Hematopoietic multipotent progenitor cell treated with erythropoietin and hydrocortisone succinate and interleukin-3 and kit ligand, for 15 days (in vitro differentiated cells): ENCODE measurements around the gene FKBP6.
A peak's percentile ranks its signal among the peaks of the same experiment; 100 is the strongest.
"Not testable (repeated sequence)": the region's sequence is repeated elsewhere in the genome, so short reads cannot be mapped to it uniquely, and the experiment has no call there.

Experiments
- DNase-seq: peaks from one replicate; pipeline ENCODE4 v3.0.0-alpha.2; 2015; ENCODE audit warnings: low spot score

The FKBP6 gene

GRCh38 chr7:73327922-73328321 lies at the start of gene FKBP6, which contains the start of gene TRIM50:
Gene FKBP6, plus strand, starts transcription at chr7:73328161. Its CDS starts 268 bp downstream, at chr7:73328429.
Gene TRIM50, minus strand, starts transcription at chr7:73328082. Its CDS starts 3,295 bp downstream, at chr7:73324787.
- DNase-seq: not testable (repeated sequence)

- DNase-seq: not testable (repeated sequence)
Observed at GRCh38 chr7:73297235-73297634, 30.7 kb upstream of the FKBP6 start.

DNA sequence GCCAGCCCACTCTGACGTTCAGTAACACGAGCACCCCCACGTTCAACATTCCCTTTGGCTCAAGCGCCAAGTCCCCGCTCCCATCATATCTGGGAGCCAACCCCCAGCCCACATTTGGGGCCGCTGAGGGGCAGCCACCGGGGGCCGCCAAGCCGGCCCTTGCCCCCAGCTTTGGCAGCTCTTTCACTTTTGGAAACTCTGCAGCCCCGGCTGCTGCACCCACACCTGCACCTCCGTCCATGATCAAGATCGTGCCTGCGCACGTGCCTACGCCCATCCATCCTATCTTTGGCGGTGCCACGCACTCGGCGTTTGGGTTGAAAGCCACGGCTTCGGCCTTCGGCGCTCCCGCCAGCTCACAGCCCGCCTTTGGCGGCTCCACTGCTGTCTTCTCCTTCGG lies 30.3 kb upstream of the FKBP6 start:
- not testable (repeated sequence) for DNase-seq

DNA sequence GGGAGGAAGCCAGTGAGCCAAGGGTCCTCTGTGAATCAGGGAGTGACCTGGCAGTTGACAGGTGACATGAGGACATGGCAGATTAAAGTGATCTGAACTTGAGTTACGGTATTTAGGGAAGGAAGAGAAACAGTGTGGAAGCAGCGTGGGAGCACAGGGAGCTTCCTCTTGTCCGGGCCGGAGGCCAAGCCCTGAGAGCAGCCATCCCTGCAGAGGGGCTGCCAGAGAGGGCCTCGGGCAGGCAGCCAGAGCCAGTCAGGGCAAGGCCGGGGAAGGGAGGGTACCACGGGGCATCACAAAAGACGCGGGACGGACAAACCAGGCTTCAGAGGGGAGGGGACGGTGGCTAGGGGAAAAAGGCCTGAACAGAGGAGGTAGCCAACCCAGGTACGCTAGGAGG lies 28.1 kb upstream of the FKBP6 start:
- DNase-seq: not testable (repeated sequence)

DNA sequence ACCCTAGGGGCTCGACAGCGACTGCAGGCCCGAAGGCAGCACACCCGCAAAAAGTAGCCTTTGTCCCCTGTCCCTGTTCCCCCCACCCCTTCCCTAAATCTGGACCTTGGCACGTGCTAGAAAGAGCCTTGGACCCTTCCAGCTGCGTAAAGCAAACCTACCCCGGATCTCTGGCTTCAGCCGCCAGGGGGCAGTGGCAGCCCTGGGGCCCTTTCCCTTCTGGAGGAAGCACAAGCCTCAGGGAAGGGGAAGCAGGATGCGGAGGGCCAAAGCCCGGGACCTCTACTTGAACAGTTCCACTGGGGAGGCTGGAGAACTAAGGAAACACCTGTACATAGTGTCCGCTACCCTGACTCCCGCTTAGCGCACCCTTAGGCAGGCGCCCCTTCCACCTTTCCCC lies 26.9 kb upstream of the FKBP6 start:
- not testable (repeated sequence) for DNase-seq

DNA sequence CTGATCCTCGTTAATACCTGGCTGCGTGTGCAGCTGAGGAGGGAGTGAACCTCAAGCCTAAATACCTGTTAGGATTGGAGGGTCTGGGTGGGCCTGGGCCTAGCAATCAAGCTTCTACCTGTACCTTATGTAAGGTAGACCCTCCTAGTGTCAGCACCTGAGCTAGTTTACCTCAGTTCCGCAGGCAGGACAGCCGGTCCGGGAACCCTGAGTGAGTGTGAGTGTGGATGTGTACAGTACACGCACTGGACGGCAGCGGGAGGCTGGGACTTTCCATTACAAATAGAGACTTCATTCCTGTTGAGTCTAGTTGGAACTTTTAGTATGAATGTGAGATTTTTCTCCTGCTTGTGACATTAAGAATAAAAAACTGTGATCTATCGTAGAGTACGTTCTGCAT lies 25.1 kb upstream of the FKBP6 start:
- not testable (repeated sequence) for DNase-seq

- no peak for DNase-seq
Observed at GRCh38 chr7:73303546-73303945, 24.4 kb upstream of the FKBP6 start.

DNA sequence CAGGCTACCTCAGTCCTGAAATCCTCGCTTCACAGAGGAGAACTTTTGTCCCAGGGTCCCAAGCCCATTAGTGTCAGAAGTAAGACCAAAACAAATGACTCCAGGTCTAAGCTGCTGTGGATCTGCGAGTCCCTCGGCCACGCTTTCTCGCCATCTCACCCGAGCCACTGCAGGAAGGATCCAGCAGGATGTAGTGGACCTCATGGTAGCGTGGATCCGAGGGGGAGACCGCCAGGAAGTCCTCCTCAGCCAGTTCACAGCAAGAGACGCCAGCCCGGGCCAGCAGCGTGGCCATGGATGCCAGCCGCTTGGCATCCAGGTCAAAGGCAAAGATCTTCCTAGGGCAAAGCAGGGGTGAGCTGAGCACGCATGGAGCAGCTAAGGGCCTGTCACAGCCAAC lies 23.9 kb upstream of the FKBP6 start:
- DNase-seq: no peak

GRCh38 chr7:73304612-73305387 lies 23.2 kb upstream of the FKBP6 start:
- DNase-seq: not testable (repeated sequence)

- no peak for DNase-seq
Observed at GRCh38 chr7:73307436-73307835, 20.5 kb upstream of the FKBP6 start.

- no peak for DNase-seq
Observed at GRCh38 chr7:73308074-73308664, 19.8 kb upstream of the FKBP6 start.

DNA sequence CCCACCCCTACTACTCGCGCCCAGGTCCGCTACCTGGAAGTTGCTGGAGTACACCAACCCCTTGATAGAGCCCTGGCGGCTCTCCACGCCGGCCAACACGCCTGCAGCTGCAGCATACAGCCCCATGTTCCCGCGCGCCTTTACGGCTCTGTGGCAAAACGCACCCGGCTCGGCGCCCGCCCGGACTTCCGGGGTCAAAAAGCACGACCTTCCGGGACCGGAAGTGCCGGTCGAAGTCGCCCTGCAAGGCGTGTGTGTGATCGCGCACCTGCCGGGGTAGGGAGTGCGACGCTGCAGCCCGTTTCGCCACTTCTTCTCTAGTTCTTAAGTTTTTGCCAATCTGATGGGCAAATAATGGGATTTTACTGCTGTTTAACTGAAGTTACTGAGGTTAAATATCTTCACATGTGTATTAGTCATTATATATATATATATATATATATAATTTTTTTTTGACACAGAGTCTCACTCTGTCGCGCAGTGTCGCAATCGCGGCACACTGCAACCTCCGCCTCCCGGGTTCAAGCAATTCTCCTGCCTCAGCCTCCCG lies 19.2 kb upstream of the FKBP6 start, which contains the start of gene NSUN5:
Gene NSUN5, minus strand, starts transcription at position 162 of the 550 bp plus-strand sequence. Its CDS starts 36 bp downstream, at position 126.
- DNase-seq: peak; percentile 79

DNA sequence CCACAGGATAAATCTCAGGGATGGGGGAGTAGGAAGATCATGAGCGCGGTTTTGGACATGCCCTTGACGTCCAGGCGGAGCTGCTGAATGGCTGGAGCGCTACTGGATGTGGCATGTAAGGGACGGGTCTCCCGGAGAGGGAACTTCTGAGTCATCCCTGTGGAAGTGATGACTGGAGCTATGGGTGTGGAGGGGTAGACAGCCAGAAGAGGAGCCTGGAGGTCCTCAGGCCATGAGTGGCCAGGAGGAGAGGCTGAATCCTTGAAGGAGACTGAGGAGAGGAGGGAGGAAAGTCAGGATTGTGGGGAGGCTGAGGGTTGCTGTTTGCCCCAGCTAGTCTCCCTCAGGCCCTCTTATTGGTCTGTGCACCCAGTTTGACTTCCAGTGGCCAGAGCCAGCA lies 16.5 kb upstream of the FKBP6 start:
- DNase-seq: not testable (repeated sequence)

DNA sequence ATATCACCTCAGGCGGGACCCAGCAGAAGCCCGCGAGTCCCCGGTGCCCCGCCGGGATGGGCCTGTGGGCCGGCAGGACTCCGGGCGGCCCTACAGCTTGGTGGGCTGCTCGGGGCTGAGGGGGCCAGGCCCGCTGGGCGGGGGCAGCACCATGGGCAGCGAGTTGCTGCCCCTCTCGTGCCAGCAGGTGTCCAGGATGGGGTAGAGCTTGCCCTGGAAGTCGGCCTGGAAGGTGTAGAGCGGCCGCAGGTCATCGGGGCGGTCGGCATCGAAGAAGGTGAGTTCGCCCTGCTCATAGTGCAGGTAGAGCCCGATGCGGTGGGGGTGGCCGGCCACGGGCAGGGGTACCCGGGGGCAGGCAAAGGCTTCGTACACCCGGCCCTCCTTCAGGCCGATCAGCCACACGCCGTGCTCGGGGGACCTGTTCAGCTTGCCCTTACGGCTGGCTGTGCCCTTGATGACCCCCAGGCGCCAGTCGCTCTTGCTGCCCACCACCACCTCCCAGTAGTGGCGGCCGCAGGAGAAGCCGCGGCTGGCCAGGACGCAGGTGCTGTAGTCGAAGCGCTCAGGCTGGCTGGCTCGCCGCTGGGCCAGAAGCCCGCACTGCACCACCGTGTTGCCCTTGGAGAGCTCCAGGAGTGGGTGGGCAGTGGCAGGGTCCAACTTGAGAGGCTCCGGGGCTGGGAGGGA lies 15.0 kb upstream of the FKBP6 start:
- no peak for DNase-seq

- DNase-seq: no peak
Observed at GRCh38 chr7:73313521-73313906, 14.4 kb upstream of the FKBP6 start.

DNA sequence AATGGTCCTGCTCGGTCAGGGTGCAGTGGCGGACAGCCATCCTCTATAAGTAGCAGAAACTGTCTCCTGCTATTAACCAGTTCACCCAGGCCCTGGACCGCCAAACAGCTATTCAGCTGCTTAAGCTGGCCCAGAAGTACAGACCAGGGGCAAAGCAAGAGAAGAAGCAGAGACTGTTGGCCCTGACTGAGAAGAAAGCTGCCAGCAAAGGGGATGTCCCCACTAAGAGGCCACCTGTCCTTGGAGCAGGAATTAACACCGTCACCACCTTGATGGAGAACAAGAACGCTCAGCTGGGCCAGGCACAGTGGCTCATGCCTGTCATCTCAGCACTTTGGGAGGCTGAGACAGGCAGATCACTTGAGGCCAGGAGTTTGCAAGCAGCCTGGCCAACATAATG lies 13.7 kb upstream of the FKBP6 start:
- no peak for DNase-seq

DNA sequence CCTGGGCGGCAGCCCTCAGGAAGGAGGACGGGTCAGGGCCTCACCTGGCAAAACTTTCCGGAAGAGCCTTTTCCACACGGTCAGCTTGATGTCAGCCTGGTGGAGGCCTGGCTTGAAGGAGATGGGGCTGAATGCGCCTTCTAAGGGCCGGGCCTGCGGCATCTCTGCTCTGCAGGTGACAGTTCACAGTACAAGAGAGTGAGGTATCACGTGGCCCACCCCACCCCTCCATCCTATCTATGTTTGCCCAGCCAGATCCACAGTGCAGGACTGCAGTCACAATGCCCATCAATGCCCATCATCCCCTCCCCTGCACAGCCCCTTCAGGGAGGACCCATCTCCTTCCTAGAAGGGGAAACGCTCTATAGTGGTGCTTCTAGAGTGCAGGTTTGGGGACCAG lies 11.4 kb upstream of the FKBP6 start:
- DNase-seq: no peak

DNA sequence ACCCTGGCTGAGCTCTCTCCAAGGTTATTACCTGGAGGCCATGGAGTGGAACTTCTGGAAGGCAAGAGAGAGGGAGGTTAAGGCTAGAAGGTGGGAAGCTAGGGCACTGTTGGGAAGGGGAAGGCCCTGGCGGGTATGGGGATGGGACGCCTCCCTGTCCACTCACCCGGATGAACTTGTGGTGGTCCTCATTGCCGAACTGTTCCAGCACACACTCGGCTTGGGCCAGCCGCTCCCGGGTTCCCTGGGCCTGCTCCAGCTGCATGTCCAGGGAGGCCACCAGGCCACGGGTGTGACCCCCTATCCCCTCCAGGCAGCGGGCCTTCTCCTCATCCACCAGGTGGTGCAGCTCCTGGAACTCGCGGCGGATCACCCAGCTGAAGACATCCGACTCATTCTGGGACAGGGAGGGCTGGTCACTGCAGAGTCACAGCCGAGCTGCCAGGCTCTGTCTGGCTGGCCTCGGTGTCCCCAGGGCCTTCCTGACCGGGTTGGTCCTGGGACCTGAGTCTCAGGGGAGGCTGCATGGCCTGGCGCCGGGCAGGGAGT lies 9.2 kb upstream of the FKBP6 start:
- DNase-seq: not testable (repeated sequence)

DNA sequence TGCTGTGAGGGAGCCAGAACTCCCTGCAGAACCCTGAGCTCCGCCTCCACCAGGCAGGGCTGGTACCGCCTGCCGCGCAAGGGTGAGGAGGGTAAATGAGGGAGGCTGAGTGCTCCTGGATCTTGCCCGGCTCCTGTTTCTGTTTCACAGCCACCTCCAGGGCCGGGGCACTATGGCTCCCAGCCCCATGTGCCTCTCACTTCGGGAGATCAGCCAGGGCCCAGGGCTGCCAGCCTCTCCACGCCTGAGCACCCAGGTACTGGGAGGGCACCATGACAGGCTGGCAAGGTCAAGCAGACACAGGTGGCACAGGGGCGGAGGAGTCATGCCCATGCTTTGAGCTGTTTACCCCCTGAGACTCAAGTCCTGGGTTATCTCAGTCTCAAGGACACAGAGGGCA lies 8.4 kb upstream of the FKBP6 start:
- DNase-seq: not testable (repeated sequence)

- not testable (repeated sequence) for DNase-seq
Observed at GRCh38 chr7:73320009-73320408, 8.0 kb upstream of the FKBP6 start.

GRCh38 chr7:73323434-73324080 lies 4.4 kb upstream of the FKBP6 start:
- not testable (repeated sequence) for DNase-seq
